MV-4-11 (cell line): ENCODE results near the gene MAP3K21.

Experiments
- DNase-seq: peaks from one replicate; lab custom pipeline; 2025; lab: John Stamatoyannopoulos, UW

The MAP3K21 gene

DNA sequence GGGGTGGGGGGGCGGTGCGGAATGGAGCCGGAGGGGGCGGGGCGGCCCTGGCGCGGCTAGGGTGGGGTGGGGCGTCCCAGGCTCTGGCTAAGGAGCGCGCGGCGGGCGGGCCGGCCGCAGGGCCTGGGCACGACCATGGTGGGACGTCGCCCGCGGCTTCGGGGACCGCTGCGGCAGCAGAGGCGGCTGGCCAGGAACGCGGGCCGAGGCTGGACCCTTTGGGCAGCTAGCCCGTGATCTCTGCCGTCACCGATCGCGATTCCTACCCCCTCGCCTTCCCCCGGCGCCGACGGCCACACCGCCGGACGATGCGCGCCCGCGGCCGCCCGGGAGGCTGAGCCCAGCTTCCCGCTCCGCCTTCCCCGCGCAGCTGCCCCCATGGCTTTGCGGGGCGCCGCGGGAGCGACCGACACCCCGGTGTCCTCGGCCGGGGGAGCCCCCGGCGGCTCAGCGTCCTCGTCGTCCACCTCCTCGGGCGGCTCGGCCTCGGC, at the start of gene MAP3K21:
MAP3K21 (plus strand) TSS at position 74 of the 491 bp plus-strand sequence; CDS start at position 379, 305 bp downstream.
- DNase-seq, result no peak

DNA sequence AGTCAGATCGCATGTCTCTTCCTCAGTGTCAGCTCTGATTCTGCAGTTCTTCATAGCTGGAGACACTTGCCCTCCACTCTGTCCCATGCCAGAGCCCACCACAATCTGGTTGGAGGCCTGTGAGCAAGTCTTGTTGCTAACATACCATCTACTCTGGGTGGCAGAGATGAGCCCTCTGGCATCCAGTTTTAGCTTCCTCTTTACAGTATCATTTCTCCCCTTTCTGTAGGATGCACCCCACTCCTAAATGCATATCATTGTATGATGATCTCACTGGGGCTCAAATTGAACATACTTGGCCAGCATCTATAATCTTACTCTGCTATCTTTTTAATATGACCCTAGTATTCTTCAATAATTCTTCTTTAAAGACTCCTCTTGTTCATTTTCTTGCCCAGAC, 48.9 kb upstream of the MAP3K21 start:
- DNase-seq, result peak; percentile 75

DNA sequence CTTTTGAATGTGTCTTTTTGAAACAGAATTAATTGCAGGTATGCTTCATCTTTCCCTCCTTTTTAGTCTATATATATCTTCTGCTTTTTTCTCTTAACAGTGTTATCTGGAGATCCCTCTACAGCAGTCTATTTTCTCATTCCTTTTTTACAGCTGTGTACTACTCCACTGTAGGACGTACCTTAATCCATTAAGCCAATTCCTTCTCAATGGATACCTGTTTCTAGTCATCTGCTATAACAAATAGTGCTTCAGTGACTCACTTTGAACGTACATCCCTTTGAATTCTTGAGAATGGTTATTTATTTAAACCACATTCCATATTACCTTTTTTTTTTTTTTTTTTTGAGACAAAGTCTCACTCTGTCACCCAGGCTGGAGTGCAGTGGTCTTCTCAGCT, 47.6 kb upstream of the MAP3K21 start:
- DNase-seq, result no peak

DNA sequence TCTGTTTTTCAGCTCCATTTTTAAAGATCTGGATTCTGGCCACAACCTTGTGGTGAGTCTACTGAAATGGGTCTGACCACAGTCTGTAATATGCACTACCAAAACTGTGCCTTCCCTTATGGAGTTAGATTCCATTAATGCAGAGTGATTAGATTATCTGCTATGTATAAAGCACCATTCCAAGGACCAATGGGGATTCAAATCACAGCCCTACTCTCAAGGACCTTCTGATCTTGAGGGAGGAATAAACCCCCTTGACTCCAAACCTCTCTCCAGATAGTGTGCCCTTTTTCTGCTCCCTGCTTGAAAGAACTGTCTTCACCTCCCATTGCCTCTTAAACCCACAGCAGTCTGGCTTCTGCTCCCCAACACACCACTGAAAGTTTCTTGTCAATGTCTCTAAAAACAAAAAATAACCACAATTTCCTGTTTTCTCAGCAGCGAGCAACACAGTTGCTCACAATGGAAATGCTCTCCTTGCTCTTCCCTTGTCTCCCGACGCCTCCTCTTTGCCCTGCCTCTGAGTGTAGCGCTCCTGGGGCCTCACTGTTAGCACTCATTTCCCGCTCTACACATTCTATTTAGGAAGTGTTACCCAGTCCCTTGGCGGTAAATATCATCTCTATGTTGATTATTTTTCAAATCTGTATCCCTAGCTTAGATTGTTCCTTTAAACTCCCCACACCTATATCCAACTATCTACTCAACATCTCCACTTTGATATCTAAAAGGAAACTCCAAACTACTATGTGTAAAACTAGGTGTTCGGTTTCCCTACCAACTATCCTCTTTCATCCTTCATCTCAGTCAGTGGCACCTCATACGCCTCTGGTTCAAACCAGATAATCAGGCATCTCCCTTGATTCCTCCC, 45.6 kb upstream of the MAP3K21 start:
- DNase-seq, result peak; percentile 88

DNA sequence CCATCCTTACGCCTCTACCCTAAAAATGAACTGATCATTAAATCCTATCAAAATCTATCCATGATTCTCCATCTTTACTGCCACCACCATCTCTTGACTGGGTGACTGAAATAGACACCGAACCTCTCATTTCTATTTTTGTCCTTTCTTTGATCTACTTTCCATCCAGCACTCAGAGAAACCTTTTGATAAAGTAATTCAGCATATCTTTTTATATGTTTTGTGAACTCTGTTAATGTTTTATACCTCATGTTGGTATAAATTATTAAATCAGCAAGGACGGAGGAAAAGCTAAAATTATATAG, 45.0 kb upstream of the MAP3K21 start:
- no peak for DNase-seq

DNA sequence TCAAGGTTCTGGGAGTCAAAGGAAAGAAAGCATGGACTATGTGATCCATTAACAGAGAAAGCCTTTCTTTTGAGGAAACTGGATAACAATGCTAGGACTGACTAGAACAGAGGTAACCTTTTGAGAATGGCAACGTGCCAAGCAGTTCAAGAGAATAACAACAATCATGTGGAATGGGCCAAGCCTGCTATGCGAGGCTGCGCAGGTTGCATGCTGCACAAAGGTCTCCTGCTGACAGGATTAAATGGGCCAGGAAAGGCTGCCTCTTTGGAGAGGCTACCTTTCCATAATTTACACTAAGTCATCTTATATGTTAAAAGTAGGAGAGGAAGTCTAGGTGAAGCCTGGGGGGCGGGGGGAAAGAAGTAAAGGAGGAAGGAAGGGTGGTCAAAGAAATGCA, 37.8 kb upstream of the MAP3K21 start:
- no peak for DNase-seq

DNA sequence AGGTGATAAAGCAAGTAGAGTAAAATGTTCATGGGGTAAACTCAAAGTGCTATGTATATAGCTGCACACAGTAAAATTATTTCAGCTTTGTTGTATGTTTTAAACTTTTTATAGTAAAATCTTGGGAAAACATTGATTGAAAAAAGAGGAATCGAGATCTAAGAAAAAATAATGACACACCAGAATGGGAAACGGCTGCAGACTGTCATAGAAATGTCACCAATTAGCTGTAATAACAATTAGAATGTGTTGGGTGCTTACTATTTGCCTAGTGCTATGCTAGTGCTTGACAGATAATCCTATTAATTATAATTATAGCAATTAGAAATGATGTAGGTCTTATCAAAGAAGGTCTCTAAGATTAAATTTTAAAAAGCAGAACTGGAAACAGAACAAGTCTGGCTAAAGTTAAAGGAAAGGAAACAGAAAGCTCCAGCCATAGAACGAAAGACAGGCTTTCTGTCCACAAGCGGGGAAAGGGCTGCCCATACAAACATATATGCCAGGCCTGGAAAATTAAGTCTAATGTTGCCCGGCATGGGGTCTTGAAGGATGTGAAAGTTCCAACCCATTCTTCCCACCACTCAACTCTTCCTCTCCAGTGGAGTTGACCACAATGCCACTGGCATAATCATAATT, 37.0 kb upstream of the MAP3K21 start:
- DNase-seq, result peak; percentile 58

DNA sequence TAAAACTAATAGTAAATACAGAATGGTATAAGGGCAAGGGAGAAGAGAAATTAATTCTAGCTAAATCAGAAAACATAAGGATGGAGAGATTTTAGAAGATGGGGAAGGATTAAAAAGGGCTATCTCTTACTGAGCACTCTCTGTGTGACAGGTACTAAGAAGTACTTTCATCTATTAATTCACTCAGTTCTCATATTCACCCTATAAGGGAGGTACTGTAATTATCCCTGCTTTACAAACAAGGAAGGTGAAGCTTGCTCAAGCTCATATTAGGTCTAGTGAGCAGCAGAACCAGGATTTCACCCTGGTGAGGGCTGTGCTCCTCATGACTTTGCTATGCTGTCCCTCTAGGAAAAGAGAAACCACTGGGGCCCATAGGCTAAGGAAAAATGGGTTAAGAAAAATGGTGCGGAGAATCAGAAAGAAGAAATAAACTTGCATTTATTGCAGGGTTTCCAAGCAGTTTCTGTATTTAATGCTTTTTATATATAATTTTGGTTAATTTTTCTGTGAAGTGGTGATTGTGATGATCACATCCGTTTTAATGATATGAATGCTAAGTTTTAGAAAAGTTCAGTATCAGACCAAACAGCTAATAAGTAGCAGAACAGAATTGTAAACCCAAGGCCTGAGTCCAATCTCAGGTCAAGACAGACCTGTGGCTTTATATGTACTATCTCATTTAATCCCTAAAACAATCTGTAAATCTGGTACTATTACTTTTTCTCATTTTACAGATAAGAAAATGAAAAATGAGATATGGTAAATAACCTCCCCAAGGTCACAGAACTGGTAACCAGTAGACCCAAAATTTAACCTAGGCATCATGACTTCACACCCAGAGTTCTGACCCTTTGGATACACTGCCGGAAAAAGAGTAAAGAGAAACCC, 33.7 kb upstream of the MAP3K21 start:
- DNase-seq, result no peak

DNA sequence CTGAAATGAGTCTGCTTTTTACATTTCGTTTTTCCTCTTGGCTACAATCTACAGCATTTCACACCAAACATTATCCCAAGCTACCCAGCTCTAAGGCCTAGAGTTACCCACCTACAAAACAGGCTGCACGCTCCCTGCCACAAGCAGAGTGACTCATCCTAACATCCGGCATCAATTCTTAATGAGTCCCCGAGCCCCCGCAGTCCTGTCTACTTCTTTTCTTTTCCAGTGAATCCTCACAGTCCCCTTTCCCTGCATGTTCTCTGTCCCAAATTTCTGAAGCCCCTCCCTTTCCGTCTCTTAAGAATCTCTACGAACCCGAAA, 32.6 kb upstream of the MAP3K21 start:
- DNase-seq, result peak; percentile 55

DNA sequence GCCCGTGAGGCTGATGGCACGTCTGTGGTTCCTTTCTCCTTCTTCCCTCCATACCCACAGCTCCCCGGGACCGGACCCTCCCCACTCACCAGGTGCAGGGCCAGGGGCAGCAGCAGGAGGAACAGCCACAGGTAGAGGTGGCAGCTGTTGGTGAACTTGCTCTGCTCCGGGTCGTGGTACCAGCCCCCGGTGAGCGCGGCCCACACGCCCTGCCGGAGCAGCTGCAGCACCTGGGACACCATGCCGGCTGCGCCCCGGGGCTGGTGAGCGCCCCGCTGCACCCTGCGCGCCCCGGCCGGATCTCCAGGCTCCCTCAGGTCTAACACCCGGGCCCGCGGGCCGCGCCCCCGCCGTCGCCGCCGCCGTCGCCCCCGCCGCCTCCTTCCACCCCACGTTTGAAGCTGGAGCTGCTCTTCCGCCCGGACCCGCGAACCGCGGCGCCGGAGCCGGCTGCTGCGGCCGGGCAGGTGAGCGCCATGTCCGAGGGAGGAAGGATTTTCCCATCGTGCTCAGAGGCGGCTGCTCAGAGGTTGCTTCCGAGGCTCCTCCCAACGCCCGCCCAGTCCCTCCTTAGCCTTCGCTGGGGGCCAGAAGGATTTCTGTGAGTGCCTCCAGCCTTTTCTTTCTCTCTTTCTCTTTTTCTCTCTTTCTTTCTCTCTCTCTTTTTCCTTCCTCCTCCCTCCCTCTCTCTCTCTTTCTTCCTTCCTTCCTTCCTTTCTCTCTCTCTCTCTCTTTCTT, 32.1 kb upstream of the MAP3K21 start, which contains the start of gene PCNX2:
PCNX2 (minus strand) TSS at position 489 of the 738 bp plus-strand sequence; CDS start at position 242, 247 bp downstream.
- DNase-seq, result no peak

DNA sequence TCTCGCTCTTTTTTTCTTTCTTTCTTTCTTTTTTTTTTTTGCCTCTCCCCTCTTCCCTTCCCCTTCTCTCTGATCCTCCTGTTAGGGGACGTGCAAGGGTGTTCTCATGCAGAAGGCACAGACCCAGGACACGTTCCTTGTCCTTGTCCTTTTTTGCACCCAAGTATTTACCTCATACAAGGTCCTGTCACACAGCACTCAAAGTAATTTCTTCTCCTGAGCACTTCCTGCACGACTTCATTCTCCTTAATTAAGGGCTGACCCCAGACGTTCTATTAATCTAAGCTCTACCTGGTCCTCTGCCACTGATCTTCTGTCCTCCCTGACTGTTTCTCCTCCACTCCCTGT, 31.6 kb upstream of the MAP3K21 start:
- DNase-seq, result no peak

DNA sequence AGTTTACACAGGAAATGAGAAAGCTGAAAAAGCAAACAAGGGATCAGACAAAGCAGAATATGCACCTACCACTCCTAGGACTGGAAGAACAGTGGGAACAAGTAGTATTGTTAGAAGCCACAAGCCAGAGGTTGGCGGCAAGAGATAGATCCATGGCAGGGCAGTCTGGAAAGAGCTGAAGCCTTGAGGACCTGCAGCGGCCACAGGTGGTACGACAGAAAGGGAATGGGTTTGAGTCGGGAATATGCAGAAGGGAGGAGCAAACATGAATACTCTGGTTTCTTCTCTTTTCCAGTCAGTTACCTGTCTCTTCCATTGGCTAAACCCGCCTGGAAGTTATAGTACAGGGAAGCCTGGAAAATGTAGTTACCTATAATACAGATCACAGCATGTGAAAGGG, 28.1 kb upstream of the MAP3K21 start:
- DNase-seq, result no peak

DNA sequence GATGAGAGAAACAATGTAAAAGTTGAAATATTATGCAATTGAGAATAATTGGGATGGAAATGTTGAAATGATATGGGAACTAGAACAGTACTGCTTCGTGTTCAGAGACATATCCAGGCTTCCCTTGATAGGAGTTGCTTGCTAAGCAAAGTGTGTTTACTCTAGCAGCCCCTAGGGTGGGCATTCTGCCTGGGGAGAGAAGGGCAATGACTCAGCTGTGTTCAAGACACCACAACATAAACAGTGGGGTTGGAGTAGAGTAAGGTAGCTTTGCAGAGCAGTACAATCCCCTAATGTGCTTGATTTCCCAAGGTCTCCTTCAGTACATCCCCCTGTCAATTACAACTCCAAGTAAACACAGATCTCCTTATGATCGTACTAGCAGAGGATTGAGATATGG, 27.2 kb upstream of the MAP3K21 start:
- no peak for DNase-seq

DNA sequence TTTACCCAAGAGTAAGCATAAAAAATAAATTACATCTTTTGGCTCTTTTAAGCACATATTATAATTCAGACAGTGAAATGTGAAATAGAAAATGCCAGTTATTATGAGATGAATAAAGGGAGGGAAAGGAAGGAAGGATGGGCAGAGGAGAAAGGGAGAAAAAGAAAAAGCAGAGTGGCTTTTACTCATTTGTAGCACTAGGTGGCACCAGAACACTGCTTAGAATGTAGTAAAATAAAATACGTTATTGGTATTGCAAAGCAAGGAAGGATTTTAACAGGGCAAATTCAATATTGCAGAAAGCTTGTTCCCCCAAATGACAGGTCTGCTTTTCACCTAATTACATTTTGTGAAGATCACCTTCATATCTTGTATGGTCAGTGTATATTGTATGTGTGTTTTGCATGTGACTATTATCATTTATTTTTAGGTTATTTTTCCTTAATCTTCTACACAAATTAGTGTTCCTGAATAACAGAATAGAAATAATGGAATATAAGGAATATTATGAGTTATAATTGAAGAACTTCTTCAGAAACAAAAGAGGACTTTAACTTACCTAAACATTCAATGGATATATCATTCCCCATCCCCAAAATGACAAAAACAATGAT, 22.9 kb upstream of the MAP3K21 start:
- no peak for DNase-seq

DNA sequence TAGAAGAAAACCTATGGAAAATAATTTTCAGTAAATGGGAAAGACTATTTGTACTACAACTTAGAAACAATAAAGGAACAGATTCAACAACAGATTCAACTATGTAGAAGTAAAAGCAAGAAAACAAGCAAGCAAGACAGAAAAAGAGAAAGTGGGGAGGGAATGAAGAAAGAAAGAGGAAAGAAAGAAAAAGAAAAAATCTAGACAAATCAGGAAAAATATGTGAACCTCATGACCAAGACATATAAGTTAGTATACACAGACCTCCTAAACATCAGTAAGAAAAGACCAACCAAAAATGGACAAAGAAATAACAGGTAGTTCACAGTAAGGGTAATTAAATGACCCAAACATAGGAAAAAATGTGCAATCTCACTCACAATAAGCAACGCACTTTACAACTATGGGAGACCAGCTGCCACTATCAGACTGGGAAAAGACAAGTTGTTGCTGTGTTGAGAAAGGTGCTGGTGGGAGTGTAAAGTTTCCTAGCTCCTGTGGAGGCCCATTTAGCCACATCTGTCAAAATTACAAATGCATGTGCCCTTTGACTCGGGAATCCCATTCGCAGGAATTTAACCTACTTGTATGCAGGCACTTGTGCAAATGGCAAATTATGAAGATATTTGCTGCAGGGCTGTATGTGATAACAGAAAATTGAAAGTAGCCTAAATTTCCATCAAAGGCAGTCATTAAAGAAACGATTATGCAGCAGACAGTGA, 13.9 kb upstream of the MAP3K21 start:
- no peak for DNase-seq

DNA sequence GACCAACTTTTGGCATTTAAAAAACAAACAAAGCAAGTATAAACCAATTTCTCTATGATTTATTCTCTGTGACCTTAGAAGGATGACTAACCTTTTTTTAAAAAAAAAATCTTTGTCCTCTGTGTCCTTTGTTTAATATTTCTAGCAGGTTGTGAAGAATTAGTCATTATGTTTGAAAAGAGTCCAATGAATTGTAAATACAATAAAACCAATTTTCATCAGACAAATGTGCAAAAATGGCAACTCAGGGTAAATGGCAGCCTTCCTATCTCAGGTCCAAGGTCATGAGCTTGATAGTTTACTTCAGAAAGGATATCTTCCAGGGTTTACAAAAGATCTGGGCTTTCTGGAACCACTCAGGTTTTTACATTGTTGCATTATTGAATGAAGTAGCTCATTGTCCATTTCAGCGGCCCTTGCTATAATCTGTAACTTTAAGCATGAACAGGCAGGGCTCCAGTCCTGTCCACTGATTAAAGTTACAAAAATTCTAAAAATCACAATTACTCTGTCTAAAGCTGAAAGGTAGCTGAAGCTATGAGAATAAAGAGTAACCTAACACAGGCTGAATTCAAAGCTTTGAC, 11.7 kb upstream of the MAP3K21 start:
- no peak for DNase-seq

DNA sequence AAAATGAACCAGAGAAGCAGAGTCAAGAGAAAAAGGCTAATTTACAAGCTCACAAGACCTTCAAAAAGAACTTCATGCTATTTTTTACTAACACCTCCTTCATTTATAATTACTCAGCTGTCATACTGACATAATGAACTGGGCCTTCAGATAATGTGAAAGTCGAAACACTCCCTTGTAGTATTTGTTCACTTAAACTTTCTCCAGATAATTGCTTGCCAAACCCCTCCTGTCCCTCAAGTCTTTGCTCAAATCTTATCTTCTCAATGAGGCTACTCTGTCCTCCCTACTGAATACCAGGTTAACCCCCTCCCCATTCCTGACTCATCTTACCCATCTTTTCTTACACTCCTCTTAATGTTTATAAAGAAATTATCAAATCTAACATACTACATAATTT, 11.1 kb upstream of the MAP3K21 start:
- DNase-seq, result no peak

DNA sequence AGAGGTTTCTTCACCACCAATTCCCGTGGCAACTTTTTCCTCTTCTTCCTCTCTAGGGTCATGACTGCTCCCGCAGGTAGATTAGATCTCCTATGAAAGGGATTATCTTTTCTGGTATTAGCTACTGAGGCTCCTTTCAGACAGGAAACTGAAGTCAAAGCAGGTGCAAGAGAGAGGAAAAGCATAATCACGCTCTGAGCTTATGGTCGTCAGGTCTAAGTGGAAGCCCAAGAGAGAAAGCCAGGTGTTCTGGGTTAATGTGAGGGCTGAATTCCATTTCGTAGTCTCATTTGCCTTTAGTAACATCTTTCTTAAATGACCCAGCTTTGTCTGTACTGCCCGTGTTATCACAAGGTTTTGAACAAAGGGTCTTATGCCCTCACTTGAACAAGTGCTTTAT, 8.3 kb upstream of the MAP3K21 start:
- DNase-seq, result no peak

DNA sequence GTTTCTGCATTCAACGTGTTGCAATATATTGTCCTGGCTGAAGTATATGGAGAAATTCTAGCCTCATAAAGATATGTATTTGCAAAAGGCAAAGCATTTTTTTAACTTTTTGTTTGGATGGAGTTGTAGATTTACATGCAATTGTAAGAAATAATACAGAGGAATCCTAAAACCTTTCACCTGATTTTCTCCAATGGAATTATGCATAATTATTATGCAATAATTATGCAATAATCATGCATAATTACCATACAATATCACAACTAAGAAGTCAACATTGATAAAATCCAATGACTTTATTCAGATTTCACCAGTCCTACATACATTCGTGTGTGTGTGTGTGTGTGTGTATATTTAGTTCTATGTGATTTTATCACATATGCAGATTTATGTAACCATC, 7.5 kb upstream of the MAP3K21 start:
- no peak for DNase-seq

DNA sequence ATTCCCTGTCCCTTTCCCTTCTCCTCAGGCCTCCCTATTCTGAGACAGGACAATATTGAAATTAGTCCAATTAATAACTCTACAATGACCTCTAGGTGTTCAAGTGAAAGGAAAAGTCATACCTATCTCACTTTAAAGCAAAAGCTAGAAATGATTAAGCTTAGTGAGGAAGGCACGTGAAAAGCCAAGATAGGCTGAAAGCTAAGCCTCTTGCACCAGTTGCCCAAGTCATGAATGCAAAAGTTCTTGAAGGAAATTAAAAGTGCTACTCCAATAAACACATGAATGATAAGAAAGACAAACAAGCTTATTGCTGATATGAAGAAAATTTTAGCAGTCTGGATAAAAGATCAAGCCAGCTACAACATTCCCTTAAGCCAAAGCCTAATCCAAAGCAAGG, 3.8 kb upstream of the MAP3K21 start:
- DNase-seq, result no peak

DNA sequence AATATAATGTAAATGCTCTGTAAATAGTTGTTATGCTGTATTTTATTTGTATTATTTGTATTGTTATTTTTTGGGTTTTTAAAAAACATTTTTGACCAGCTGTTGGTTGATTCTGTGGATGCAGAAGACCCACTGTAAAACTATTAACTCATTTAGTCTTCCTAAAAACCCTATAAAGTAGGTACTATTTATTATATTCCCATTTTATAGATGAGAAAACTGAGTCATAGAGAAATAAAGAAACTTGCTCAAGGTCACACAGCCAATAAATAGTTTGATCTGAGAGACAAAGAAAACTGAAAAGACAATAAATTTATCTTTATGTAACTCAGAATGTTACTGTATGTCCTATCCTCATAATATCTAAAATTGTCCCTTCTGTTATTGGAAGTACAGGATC, 1.2 kb upstream of the MAP3K21 start:
- DNase-seq, result no peak
